Glomerular visceral epithelial cell (primary cell): ENCODE measurements around the gene TBCB.
A peak's percentile ranks its signal among the peaks of the same experiment; 100 is the strongest.
"Not testable (repeated sequence)": the region's sequence is repeated elsewhere in the genome, so short reads cannot be mapped to it uniquely, and the experiment has no call there.

Experiments used
- DNase-seq: peaks from one replicate; pipeline ENCODE4 v3.0.0-alpha.2; 2016; ENCODE audit errors: extremely low spot score

Gene TBCB

GRCh38 chr19:36101550-36102327 lies 13.5 kb upstream of the TBCB start:
- DNase-seq = no peak

GRCh38 chr19:36103040-36103626 lies 12.1 kb upstream of the TBCB start:
- no peak for DNase-seq

GRCh38 chr19:36103842-36104552 lies 11.3 kb upstream of the TBCB start:
- DNase-seq = peak; percentile 34

GRCh38 chr19:36106441-36106840 lies 8.8 kb upstream of the TBCB start:
- no peak for DNase-seq

GRCh38 chr19:36106991-36107390 lies 8.3 kb upstream of the TBCB start:
- no peak for DNase-seq

GRCh38 chr19:36108684-36109083 lies 6.6 kb upstream of the TBCB start:
- no peak for DNase-seq

GRCh38 chr19:36110487-36111199 lies 4.6 kb upstream of the TBCB start, which contains the start of gene OVOL3:
OVOL3 (plus strand) TSS chr19:36111143; CDS start chr19:36111203, 60 bp downstream.
- DNase-seq = no peak

- no peak for DNase-seq
Observed at GRCh38 chr19:36111200-36111539, 4.1 kb upstream of the TBCB start.

GRCh38 chr19:36112678-36113077 lies 2.6 kb upstream of the TBCB start:
- no peak for DNase-seq

- no peak for DNase-seq
Observed at GRCh38 chr19:36113425-36113824, 1.8 kb upstream of the TBCB start.

- DNase-seq = peak; percentile 31
Observed at GRCh38 chr19:36113894-36114720, 1.2 kb upstream of the TBCB start.

- peak; percentile 100 for DNase-seq
Observed at GRCh38 chr19:36114721-36115452, 381 bp upstream of the TBCB start, which contains the start of gene POLR2I. POLR2I (minus strand) TSS chr19:36114875; CDS start chr19:36114856, 19 bp downstream.

GRCh38 chr19:36116344-36116637 lies 1.0 kb downstream of the TBCB start:
- DNase-seq = no peak

- no peak for DNase-seq
Observed at GRCh38 chr19:36120092-36120983, 5.1 kb downstream of the TBCB start.

- no peak for DNase-seq
Observed at GRCh38 chr19:36120984-36121358, 5.7 kb downstream of the TBCB start.

- DNase-seq = no peak
Observed at GRCh38 chr19:36121486-36122124, 6.3 kb downstream of the TBCB start.

GRCh38 chr19:36125557-36125956 lies 10.3 kb downstream of the TBCB start:
- no peak for DNase-seq

GRCh38 chr19:36128392-36128736 lies 13.1 kb downstream of the TBCB start:
- no peak for DNase-seq

GRCh38 chr19:36131221-36131620 lies 16.0 kb downstream of the TBCB start:
- not testable (repeated sequence) for DNase-seq
